Ovary (tissue), 3 donors: ENCODE results near the gene NECTIN1.

Experiments
- EP300 ChIP-seq: sonication (generic); formaldehyde crosslinking; IDR thresholded peaks from one replicate; pipeline ENCODE4 v1.6.1; 2017; ENCODE audit warnings: antibody characterized with exemption
- POLR2A ChIP-seq: fragments of 450-650 bp; IDR thresholded peaks from one replicate; pipeline ENCODE4 v1.6.1; 2017; ENCODE audit warnings: antibody characterized with exemption, mild to moderate bottlenecking, moderate library complexity
- TF ChIP-seq, protein P1 (sequence below), 3 donors: fragments of 450-650 bp in 2 of 3; fragments of 200-600 bp in 1 of 3; IDR thresholded peaks; one replicate each; pipeline versions ENCODE4 v1.5.1 to v1.8.0; 2016 to 2022; ENCODE audit warnings: antibody characterized with exemption in 3 of 3, mild to moderate bottlenecking in 1 of 3
- donor health status: DM: no; HTN: no; CAD: no.

- no peak for TF ChIP-seq POLR2A
- TF ChIP-seq, protein P1, sequence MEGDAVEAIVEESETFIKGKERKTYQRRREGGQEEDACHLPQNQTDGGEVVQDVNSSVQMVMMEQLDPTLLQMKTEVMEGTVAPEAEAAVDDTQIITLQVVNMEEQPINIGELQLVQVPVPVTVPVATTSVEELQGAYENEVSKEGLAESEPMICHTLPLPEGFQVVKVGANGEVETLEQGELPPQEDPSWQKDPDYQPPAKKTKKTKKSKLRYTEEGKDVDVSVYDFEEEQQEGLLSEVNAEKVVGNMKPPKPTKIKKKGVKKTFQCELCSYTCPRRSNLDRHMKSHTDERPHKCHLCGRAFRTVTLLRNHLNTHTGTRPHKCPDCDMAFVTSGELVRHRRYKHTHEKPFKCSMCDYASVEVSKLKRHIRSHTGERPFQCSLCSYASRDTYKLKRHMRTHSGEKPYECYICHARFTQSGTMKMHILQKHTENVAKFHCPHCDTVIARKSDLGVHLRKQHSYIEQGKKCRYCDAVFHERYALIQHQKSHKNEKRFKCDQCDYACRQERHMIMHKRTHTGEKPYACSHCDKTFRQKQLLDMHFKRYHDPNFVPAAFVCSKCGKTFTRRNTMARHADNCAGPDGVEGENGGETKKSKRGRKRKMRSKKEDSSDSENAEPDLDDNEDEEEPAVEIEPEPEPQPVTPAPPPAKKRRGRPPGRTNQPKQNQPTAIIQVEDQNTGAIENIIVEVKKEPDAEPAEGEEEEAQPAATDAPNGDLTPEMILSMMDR (IDR thresholded peaks at IDR 0.05), result no peak
- TF ChIP-seq EP300, result no peak
These were observed 34.2 kb upstream of the NECTIN1 start for GRCh38 chr11:119763071-119763728.
